ENCODE results near the gene GRAPL. TPM values are rescaled to one million over a fixed set of nuclear protein-coding genes. Genes with fewer than 3 reads are reported as not detected.
"Not testable (repeated sequence)": the region's sequence is repeated elsewhere in the genome, so short reads cannot be mapped to it uniquely, and the experiment has no call there.

GRAPL gene
- polyA plus RNA-seq, 3 donors from 2014 or later: not detected

DNA sequence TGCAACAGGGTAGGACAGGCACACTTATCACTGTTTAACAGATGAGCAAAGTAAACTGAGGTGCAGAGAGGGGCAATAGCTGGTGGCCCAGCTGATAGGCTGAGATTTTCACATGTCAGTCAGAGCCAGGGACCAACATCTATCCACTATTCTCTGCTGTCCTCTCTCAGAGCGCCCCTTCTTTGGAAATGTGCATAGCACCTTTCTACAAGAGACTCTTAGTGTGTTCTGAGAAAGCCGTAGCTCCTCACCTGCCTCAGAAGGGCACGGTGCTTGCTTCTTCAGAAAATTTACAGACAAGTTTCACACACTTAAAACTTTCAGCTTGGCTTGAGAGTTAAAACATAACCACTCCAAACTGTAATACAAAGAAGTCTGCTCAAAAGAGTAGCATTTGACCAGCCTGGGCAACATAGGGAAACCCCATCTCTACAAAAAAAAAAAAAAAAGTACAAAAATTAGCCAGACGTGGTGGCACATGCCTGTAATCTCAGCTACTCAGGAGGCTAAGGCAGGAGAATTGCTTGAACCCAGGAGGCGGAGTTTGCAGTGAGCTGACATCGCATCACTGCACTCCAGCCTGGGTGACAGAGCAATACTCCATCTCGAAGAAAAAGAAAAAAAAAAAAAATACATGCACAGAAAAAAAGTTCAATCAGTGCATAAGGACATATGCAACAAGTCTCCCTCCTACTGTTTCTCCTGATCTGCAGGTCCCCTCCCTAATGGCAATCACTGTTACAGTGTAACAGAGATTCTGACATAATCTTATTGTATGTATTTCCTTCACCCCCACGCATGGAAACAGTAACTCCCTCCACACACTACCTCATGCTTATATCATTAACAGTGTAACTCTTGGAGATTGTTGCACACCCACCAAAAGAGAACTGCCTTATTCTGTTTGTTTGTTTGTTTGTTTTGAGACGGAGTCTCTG, 23.6 kb downstream of the GRAPL start:
- H3K4me3 Mint-ChIP-seq; H3K36me3 Mint-ChIP-seq; H3K27ac Mint-ChIP-seq; DNase-seq; H3K9me3 Mint-ChIP-seq; H3K4me1 Mint-ChIP-seq; H3K27me3 Mint-ChIP-seq (ENCODE audit: low read depth in 3 of 3): not testable (repeated sequence)

GRCh38 chr17:19157628-19158027, 30.2 kb downstream of the GRAPL start:
- H3K27me3 Mint-ChIP-seq (ENCODE audit: low read depth in 3 of 3); DNase-seq; H3K36me3 Mint-ChIP-seq; H3K4me1 Mint-ChIP-seq; H3K27ac Mint-ChIP-seq; H3K4me3 Mint-ChIP-seq; H3K9me3 Mint-ChIP-seq: not testable (repeated sequence)

GRCh38 chr17:19158478-19158877, 31.1 kb downstream of the GRAPL start:
- not testable (repeated sequence) for H3K27ac Mint-ChIP-seq; H3K36me3 Mint-ChIP-seq; H3K27me3 Mint-ChIP-seq (ENCODE audit: low read depth in 3 of 3); DNase-seq; H3K9me3 Mint-ChIP-seq; H3K4me1 Mint-ChIP-seq; H3K4me3 Mint-ChIP-seq

- not testable (repeated sequence) for H3K27me3 Mint-ChIP-seq (ENCODE audit: low read depth in 3 of 3); H3K36me3 Mint-ChIP-seq; H3K27ac Mint-ChIP-seq; H3K4me3 Mint-ChIP-seq; DNase-seq; H3K9me3 Mint-ChIP-seq; H3K4me1 Mint-ChIP-seq
Observed at GRCh38 chr17:19158938-19159337, 31.5 kb downstream of the GRAPL start.

- not testable (repeated sequence) for H3K4me3 Mint-ChIP-seq
Observed at GRCh38 chr17:19161308-19162107, 34.1 kb downstream of the GRAPL start.

GRCh38 chr17:19162384-19163216, 35.2 kb downstream of the GRAPL start:
- H3K4me1 Mint-ChIP-seq; H3K9me3 Mint-ChIP-seq; H3K27me3 Mint-ChIP-seq (ENCODE audit: low read depth in 3 of 3); H3K27ac Mint-ChIP-seq; H3K36me3 Mint-ChIP-seq; H3K4me3 Mint-ChIP-seq; DNase-seq: not testable (repeated sequence)

More at GRCh38 chr17:19161308-19162107, 34.1 kb downstream of the GRAPL start:
- H3K27me3 Mint-ChIP-seq (ENCODE audit: low read depth in 3 of 3); H3K4me1 Mint-ChIP-seq; H3K27ac Mint-ChIP-seq; H3K9me3 Mint-ChIP-seq; DNase-seq; H3K36me3 Mint-ChIP-seq: not testable (repeated sequence)

DNA sequence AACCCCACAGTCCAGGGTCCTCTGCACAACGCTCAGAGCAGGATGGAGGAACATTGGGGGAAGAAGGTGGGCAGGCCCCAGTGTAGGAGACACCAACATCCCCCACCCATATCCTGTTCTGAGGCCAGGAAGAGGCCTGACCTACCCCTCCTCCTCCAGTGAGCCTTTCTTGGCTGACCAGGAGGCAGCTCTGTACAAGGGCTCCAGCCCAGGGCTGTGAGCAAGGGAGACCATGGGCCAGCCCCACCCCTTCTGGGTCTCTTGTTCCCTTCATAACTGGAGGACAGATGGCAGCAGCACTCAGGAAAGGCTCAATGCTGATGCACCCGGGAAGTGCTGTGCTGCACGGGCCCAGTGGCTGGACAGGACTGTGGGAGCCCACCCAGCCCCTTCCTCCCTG, 47.0 kb downstream of the GRAPL start:
- not testable (repeated sequence) for H3K27me3 Mint-ChIP-seq (ENCODE audit: low read depth in 3 of 3); H3K4me1 Mint-ChIP-seq; H3K9me3 Mint-ChIP-seq; DNase-seq; H3K4me3 Mint-ChIP-seq; H3K27ac Mint-ChIP-seq; H3K36me3 Mint-ChIP-seq

DNA sequence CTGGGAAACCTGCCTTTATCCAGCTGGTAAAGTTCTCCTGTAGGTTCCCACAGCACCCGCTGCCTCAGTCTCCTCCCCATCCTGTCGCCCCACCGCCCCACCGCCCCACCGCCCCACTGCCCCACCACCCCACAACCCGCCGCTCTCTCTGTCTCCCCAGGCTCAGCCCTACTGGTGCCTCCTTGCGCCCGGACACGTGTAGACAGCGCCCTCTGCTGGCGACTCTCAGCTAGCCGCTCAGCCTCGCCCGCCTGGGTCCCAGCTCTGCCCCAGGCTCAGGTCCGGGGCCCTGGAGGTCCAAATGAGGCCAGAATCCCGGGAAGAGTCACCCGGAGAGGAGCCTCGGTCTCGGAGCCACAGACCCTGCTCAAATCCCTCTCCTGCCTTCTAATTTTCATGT, 48.0 kb downstream of the GRAPL start:
- not testable (repeated sequence) for H3K4me3 Mint-ChIP-seq; H3K27me3 Mint-ChIP-seq (ENCODE audit: low read depth in 3 of 3); H3K36me3 Mint-ChIP-seq; H3K9me3 Mint-ChIP-seq; DNase-seq; H3K4me1 Mint-ChIP-seq; H3K27ac Mint-ChIP-seq

GRCh38 chr17:19181040-19181875, 53.9 kb downstream of the GRAPL start:
- not testable (repeated sequence) for H3K36me3 Mint-ChIP-seq; H3K4me1 Mint-ChIP-seq; H3K9me3 Mint-ChIP-seq; H3K27ac Mint-ChIP-seq; H3K27me3 Mint-ChIP-seq (ENCODE audit: low read depth in 3 of 3); DNase-seq; H3K4me3 Mint-ChIP-seq

DNA sequence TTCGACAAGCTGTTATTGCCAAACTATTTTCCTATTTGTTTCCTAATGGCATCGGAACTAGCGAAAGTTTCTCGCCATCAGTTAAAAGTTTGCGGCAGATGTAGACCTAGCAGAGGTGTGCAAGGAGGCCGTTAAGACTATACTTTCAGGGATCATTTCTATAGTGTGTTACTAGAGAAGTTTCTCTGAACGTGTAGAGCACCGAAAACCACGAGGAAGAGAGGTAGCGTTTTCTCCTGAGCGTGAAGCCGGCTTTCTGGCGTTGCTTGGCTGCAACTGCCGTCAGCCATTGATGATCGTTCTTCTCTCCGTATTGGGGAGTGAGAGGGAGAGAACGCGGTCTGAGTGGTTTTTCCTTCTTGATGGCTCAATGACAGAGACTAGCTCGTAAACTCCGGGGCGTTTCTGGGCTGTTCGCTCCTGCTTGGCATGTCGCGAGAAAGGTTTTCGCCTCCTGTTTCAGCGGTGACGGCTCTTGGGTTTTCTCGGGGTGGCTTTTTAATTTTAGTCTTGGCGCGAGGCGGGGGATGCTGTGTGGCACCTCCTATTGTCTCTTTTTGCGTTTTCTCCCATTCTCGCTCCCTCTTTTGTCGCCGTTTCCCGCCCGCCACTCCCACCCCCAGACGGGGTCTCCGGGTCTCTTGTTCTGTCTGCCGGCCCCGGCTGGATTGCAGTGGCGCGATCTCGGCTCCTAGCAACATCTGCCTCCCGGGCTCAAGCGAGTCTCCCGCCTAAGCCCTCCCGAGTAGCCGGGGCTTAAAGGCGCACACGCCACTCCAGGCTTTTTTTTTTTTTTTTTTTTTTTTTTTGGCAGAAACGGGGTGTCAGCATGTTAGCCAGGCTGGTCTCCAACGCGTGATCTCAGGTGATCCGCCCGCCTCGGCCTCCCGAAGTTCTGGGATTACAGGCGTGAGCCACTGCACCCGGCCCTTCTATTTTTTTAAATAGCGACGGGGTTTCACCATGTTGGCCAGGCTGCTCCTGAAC, 60.8 kb downstream of the GRAPL start:
- not testable (repeated sequence) for H3K36me3 Mint-ChIP-seq; H3K4me3 Mint-ChIP-seq; H3K27ac Mint-ChIP-seq; H3K4me1 Mint-ChIP-seq; H3K9me3 Mint-ChIP-seq; H3K27me3 Mint-ChIP-seq (ENCODE audit: low read depth in 3 of 3)
- DNase-seq: peak; percentile 88 to 97 (median 97)

GRCh38 chr17:19188870-19189708, 61.7 kb downstream of the GRAPL start:
- not testable (repeated sequence) for H3K27ac Mint-ChIP-seq; H3K36me3 Mint-ChIP-seq; H3K4me1 Mint-ChIP-seq; H3K27me3 Mint-ChIP-seq (ENCODE audit: low read depth in 3 of 3); H3K9me3 Mint-ChIP-seq; H3K4me3 Mint-ChIP-seq; DNase-seq

Data from immature natural killer cell (primary cell).